Bronchus fibroblast of lung (primary cell): Measurements from ENCODE around the gene PRKACG. TPM values are rescaled to one million over a fixed set of nuclear protein-coding genes. Genes with fewer than 3 reads are reported as not detected.

Experiments used
- total RNA-seq: library from RNA; depleted of rRNA; stranded (reverse); fragments of >200 nt; gene quantifications from 2 replicates; pipeline ENCODE4 v1.2.3, GENCODE V29; 2015

Gene PRKACG
- total RNA-seq, result not detected in 2 replicates

DNA sequence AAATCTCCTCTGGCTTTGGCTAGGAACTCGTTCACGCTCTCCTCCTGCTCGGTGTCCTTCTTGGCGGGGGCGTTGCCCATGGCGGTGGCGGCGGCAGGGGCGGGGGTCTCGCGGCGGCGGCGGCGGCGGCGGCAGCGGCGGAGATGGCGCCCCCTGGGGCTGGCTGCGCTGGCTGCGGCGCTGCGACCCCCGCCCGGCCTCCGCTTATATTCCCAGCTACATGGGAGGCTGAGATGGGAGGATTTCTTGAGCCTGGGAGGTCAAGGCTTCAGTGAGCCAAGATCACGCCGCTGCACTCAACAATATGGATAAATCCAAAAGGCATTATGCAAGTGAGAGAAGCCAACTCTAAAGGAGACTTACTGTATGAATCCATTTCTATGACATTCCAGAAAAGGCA is at the start of gene PRKACG:
Gene PRKACG, minus strand, starts transcription at position 101 of the 400 bp plus-strand sequence. Its CDS starts 21 bp downstream, at position 80.

GRCh38 chr9:69035438-69036308 is 21.8 kb upstream of the PRKACG start, which contains the start of gene FXN:
FXN (plus strand) TSS chr9:69035752; CDS start chr9:69035783, 31 bp downstream.

Other genes starting within 250 kb of the PRKACG start
- 15.3 and 16.5 TPM in 2 replicates for gene FXN, start 21.6 kb upstream of the PRKACG start, total RNA-seq
- gene TJP2, start 160.2 kb upstream of the PRKACG start, total RNA-seq, result 57.2 and 70.9 TPM in 2 replicates